ENCODE results near the gene CCAR1. TPM values are rescaled to one million over a fixed set of nuclear protein-coding genes. Genes with fewer than 3 reads are reported as not detected.

The CCAR1 gene
- total and polyA plus RNA-seq, 10 of the 15 experiments (the other 5 are each of a cell fraction or from before 2014, with no cell fraction given): 35.5 to 124 (median 79.0) TPM

GRCh38 chr10:68725016-68725415, 4.0 kb downstream of the CCAR1 start (continued):
- TF ChIP-seq RBBP5 (conservative IDR thresholded peaks at IDR 0.05) (no peak), TBL1XR1 (IDR thresholded peaks at IDR 0.05; ENCODE audit: low read depth, low read length) (no peak)

GRCh38 chr10:68727146-68727545, 6.1 kb downstream of the CCAR1 start:
- 85% methylated on average over 9 of the region's 9 CpGs for WGBS (ENCODE audit: insufficient coverage, insufficient replicate concordance, low lambda C conversion rate, missing lambda C conversion rate)
- ATAC-seq (no peak), DNase-seq (ENCODE audit: low read depth, low spot score) (no peak), FAIRE-seq (no peak)
- H3K9me3 ChIP-seq (replicated peaks; ENCODE audit: control insufficient read depth, insufficient read depth, low read length): no peaks in the 10 kb centered on the region
- ChIA-PET SMC1A (ENCODE audit: uncharacterized antibody, unreplicated experiment) (no interaction called here), POLR2A (no interaction called here), CTCF (no interaction called here), RAD21 (ENCODE audit: unreplicated experiment) (no interaction called here)
- in situ Hi-C loops (cut with MboI) (no loop called here), intact Hi-C loops (cut with micrococcal nuclease; ENCODE audit: unreplicated experiment) (no loop called here)
- no TSS peak for BruUV-seq (replicated peaks)
- H3K9ac ChIP-seq (ENCODE audit: control insufficient read depth, insufficient read depth, low read length): no peak overlapping the region
- H3K4me2 ChIP-seq (ENCODE audit: control insufficient read depth, insufficient read depth): no peak overlapping the region
- peaks cover 10% of the 10 kb centered on the region for H3K79me2 ChIP-seq (ENCODE audit: control insufficient read depth, insufficient read depth, low read length)
- no peak overlapping the region for H2AFZ ChIP-seq (ENCODE audit: control insufficient read depth, low read depth, low read length)
- no peaks in the 10 kb centered on the region for H4K20me1 ChIP-seq (ENCODE audit: control insufficient read depth, insufficient read depth)
- no peaks in the 10 kb centered on the region for H3K4me1 ChIP-seq (ENCODE audit: control insufficient read depth, insufficient read depth, low read length)
- TF ChIP-seq FOXM1 (IDR thresholded peaks at IDR 0.05; ENCODE audit: low read depth, low read length) (no peak), E4F1 (IDR thresholded peaks at IDR 0.05; ENCODE audit: borderline replicate concordance, partially characterized antibody) (no peak), NFYA (IDR thresholded peaks at IDR 0.05; ENCODE audit: borderline replicate concordance, low read depth, low read length) (no peak), SUZ12 (IDR thresholded peaks at IDR 0.05; ENCODE audit: unreplicated experiment) (no peak), CEBPZ (IDR thresholded peaks at IDR 0.05; ENCODE audit: low read depth, low read length) (no peak), ZSCAN29 (IDR thresholded peaks at IDR 0.05) (no peak), RUNX3 (IDR thresholded peaks at IDR 0.05; ENCODE audit: low read length) (no peak), WRNIP1 (IDR thresholded peaks at IDR 0.05; ENCODE audit: borderline replicate concordance, low read depth, low read length) (no peak), TBL1XR1 (IDR thresholded peaks at IDR 0.05; ENCODE audit: low read depth, low read length) (no peak), RCOR1 (conservative IDR thresholded peaks at IDR 0.05; ENCODE audit: low read depth, low read length) (no peak), MEF2B (IDR thresholded peaks at IDR 0.05; ENCODE audit: partially characterized antibody, poor library complexity, severe bottlenecking) (no peak), BCL11A (IDR thresholded peaks at IDR 0.05; ENCODE audit: low read depth, low read length) (no peak), RFX5 (IDR thresholded peaks at IDR 0.05; ENCODE audit: low read depth, low read length) (no peak), ESRRA (IDR thresholded peaks at IDR 0.05; ENCODE audit: low read length) (no peak), BACH1 (IDR thresholded peaks at IDR 0.05; ENCODE audit: borderline replicate concordance) (no peak), CREB1 (IDR thresholded peaks at IDR 0.05; ENCODE audit: low read depth) (no peak)
- H3K27me3 ChIP-seq (replicated peaks in 1 of 2; ENCODE audit: control insufficient read depth in 2 of 2, insufficient read depth in 2 of 2, low read length in 1 of 2): no peaks in the 10 kb centered on the region
- H3K4me3 ChIP-seq: no peak overlapping the region
- peaks cover 0 to 10% of the 10 kb centered on the region in 2 experiments for H3K36me3 ChIP-seq (ENCODE audit: control insufficient read depth in 2 of 2, insufficient read depth in 2 of 2, low read length in 1 of 2)
- no peak overlapping the region for H3K27ac ChIP-seq (ENCODE audit: control insufficient read depth, insufficient read depth)
